ENCODE data around the gene WNT11. TPM values are rescaled to one million over a fixed set of nuclear protein-coding genes. Genes with fewer than 3 reads are reported as not detected.

Gene WNT11
- total RNA-seq, 2 experiments from 2014 or later = 1.4 to 2.1 TPM

DNA sequence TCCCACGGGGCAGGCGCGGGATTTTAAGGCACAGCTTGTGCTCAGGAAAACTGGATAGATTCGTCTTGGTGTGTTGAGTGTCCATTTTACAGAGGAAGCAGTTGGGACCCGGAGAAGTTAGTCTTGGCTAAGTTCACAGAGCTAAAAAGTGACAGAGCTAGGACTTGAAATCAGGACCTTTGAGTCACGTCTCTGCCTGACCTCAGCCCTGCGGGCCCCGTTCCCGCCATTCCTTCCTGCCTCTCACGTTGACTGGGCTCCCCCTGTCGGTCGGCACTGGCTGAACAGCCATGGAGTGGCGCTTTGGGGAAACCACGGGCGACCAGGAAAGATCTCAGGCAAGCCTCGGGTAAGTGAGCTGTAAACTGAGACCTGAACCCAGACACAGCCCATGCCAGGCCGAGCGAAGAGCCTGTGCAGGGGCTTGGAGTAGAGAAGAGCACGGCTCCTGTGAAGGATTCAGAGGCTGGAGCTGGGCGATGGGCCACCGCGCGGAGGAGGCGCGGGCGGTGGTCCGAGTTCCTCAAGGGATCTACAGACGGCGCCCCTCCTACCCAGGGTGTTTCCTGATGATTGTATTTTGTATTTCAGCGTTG, 54.1 kb downstream of the WNT11 start:
- ATAC-seq (ENCODE audit: low read depth) = peak; percentile 87
- H3K27ac Mint-ChIP-seq = peak overlapping the region; percentile 58
- H3K27me3 Mint-ChIP-seq = peaks cover 10% of the 10 kb centered on the region
- no peaks in the 10 kb centered on the region for H3K36me3 Mint-ChIP-seq
- peak overlapping the region; percentile 74 for H3K4me3 Mint-ChIP-seq
- H3K4me1 Mint-ChIP-seq = peaks cover 21% of the 10 kb centered on the region
- DNase-seq = peak; percentile 88
- H3K9me3 Mint-ChIP-seq = no peaks in the 10 kb centered on the region
- POLR2A ChIA-PET = interaction anchor here (0.9 to 1.2 kb wide), 2 partner anchors 83 to 256 kb away, joined by 3 read pairs; no protein-coding TSS in a partner anchor

DNA sequence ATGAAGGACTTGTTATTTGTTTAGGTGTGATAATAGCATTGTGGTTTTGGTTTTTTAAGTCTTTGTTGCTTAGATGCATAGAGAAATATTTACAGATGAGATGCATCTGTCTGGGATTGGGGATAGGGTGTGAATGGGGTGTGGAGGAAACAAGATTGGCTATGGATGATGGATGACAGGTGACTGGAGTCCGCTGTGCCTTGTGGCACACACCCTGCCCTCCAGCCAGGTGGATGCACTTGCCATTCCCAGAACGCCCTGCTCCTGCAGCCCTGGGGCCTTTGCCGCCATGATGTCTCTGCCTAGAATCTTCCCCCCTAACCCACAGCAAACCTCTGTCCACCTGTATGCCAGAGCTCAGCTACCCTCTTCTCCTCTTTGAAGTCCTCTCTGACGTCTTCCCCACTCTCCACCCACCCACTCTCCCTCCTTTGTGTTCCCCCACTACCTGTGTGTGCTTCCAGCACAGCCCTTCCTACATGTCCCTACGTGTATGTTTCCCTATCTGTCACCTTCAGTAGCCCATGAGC, 54.7 kb downstream of the WNT11 start:
- Mint-ChIP-seq H3K4me3 (peak overlapping the region; percentile 74), H3K4me1 (peaks cover 21% of the 10 kb centered on the region), H3K36me3 (no peaks in the 10 kb centered on the region), H3K27me3 (peaks cover 10% of the 10 kb centered on the region), H3K27ac (peak overlapping the region; percentile 58), H3K9me3 (no peaks in the 10 kb centered on the region)
- POLR2A ChIA-PET = interaction anchor here (0.9 to 1.2 kb wide), 2 partner anchors 83 to 255 kb away, joined by 3 read pairs; no protein-coding TSS in a partner anchor
- DNase-seq (peak; percentile 38), ATAC-seq (ENCODE audit: low read depth) (no peak)

DNA sequence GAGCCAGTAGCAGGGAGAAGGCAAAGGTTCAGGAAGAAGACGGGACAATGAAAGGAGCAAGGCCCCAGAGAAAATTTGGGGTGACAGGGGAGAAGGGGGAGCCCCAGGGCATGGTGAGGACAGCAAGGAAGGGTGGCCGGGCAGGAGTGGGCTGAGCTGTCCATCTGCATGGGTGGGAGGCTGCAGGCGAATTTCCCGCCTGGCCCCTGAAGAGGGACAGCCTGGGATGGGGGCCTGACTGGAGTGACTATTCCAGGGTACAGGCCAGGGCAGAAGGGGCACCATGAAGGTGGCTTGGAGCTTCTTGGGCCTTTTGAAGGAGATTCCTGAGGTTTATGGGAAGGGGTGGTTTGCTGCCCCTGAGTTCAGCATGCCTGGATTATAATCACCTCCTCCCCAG, 56.2 kb downstream of the WNT11 start:
- POLR2A ChIA-PET = no interaction called here
- Mint-ChIP-seq H3K27me3 (peaks cover 10% of the 10 kb centered on the region), H3K4me3 (no peak overlapping the region), H3K4me1 (peaks cover 21% of the 10 kb centered on the region), H3K9me3 (no peaks in the 10 kb centered on the region), H3K27ac (no peak overlapping the region), H3K36me3 (no peaks in the 10 kb centered on the region)
- ATAC-seq (ENCODE audit: low read depth) = no peak
- no peak for DNase-seq

DNA sequence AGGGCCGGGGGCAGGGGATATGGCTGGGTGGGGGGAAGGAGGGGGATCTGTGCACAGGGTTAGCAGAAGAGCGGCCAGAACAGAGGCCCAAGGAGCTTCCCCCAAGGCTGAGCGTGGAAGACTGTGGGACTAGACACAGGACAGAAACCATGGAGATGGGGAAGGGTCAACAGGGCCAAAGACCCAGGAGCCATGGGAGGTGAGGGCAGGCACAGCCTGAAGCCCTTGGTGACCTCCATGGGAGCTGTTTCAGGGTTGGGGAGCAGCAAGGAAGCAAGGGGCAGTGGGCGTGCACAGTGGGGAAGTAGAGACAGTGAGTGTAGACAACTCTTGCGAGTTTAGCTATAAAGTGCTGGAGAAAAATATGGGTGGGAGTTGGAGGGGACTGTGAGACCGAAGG, 56.6 kb downstream of the WNT11 start:
- Mint-ChIP-seq H3K4me1 (peaks cover 21% of the 10 kb centered on the region), H3K27me3 (peaks cover 10% of the 10 kb centered on the region), H3K4me3 (no peak overlapping the region), H3K36me3 (no peaks in the 10 kb centered on the region), H3K9me3 (no peaks in the 10 kb centered on the region), H3K27ac (no peak overlapping the region)
- POLR2A ChIA-PET = no interaction called here
- ATAC-seq (ENCODE audit: low read depth) (no peak), DNase-seq (no peak)

DNA sequence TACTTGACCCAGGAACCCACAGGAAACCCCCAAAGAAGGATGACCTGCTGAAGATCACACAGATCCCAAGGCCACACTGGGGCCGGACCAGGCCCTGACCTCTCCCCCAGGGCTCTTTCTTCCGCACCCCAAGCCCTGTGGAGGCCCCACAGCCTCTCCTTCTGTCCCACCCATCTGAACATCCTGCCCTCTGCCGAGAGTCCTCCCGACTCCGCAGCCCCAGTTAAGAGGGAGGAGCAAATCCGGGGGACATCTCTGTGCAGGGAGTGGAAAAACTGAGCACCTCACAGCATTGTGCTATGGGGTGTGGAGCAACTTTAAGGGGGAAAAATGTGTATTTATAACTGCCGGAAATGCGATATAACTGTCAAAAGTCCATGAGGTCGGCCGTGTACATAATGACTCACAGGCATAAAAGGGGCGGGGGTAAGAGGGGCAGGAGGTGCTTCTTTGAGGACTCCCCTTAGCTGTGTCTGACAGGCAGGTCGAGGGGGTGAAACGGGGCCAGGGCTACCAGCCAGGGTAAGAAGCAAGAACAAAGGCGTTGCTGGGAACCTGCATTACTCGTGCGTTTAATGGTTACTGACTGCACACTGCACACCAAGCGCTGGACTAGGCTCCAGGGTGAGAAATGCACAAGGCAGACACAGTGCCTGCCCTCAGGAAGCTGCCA, 57.2 kb downstream of the WNT11 start:
- Mint-ChIP-seq H3K27ac (no peak overlapping the region), H3K4me1 (peaks cover 21% of the 10 kb centered on the region), H3K4me3 (no peak overlapping the region), H3K36me3 (no peaks in the 10 kb centered on the region), H3K9me3 (no peaks in the 10 kb centered on the region), H3K27me3 (peaks cover 9% of the 10 kb centered on the region)
- POLR2A ChIA-PET = no interaction called here
- DNase-seq (no peak), ATAC-seq (ENCODE audit: low read depth) (no peak)

DNA sequence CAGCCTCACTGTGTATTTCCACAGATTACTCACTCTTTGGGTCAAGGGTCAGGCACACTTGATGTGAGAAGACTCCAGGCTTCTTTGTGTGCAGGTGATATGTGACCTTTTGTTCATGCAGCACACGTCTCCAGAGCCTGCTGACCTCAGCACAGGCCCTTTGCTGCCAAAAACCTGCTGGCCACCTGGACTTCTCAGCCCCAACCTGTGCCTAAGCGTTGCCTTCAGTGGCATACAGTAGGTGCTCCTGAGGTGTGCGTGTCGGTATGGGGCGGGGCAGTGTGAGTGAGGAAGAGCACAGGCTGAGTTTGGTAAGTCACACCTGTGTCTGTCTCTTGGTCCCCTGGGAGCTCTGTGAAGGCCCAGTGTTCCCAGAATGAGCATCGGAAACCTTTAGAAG, 58.1 kb downstream of the WNT11 start:
- POLR2A ChIA-PET = no interaction called here
- Mint-ChIP-seq H3K4me1 (peaks cover 16% of the 10 kb centered on the region), H3K36me3 (no peaks in the 10 kb centered on the region), H3K27ac (no peak overlapping the region), H3K4me3 (no peak overlapping the region), H3K27me3 (peaks cover 7% of the 10 kb centered on the region), H3K9me3 (no peaks in the 10 kb centered on the region)
- ATAC-seq (ENCODE audit: low read depth) = no peak
- no peak for DNase-seq

DNA sequence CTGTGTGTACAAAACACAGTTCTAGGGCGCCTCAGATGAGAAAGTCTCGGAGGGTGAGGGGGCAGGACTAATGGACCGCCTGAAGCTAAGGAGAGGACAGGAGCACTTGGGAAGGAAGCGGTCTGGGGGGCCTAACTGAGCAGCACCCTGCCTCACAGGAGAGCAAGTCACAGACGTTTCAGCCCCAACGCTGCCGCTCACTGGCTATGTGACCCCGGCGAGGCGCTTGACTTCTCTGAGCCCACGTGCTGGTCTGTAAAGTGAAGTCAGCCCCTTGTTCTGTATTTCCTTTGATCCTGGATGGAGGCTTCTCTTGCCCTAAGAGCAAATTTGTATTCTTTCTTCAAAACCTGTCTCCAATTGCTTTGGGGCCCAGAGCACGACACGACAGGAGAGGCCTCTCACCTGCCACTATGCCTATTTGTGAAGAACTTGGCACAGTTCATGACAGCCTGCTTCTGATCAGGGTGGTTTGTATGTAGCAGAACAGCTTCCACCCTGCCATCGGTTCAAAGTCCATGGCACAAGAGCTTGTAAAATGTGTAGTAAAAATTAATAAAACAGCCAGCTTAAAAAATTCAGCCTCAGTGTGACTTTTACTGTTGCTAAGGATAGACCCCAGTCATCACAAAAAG, 59.1 kb downstream of the WNT11 start:
- H3K27me3 Mint-ChIP-seq = peaks cover 5% of the 10 kb centered on the region
- peaks cover 7% of the 10 kb centered on the region for H3K4me1 Mint-ChIP-seq
- POLR2A ChIA-PET = no interaction called here
- no peaks in the 10 kb centered on the region for H3K9me3 Mint-ChIP-seq
- no peak for DNase-seq
- H3K27ac Mint-ChIP-seq = no peak overlapping the region
- H3K4me3 Mint-ChIP-seq = no peak overlapping the region
- no peaks in the 10 kb centered on the region for H3K36me3 Mint-ChIP-seq
- ATAC-seq (ENCODE audit: low read depth) = no peak

DNA sequence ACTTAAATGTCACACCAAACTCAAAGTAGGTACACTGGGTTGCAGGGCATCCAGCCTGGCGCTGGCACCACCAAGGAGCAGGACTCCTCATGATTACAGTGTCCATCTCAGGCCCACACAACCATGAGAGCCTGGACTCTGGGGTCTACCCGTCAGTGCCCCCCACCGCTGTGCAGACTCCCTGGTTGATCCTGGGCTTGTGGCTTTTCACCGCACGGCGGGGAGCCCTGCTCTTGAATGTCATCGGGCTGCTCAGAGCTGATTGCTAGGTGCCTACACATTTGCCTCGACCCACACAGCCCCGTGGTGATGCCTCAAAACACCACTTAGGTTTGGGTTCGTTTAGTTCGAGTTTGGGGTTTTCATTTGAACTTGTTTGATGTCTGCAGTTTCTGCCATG, 63.0 kb downstream of the WNT11 start:
- H3K27ac Mint-ChIP-seq = no peak overlapping the region
- ATAC-seq (ENCODE audit: low read depth) (no peak), DNase-seq (no peak)
- H3K4me3 Mint-ChIP-seq = no peak overlapping the region
- H3K9me3 Mint-ChIP-seq = no peaks in the 10 kb centered on the region
- peaks cover 2% of the 10 kb centered on the region for H3K36me3 Mint-ChIP-seq
- H3K4me1 Mint-ChIP-seq = no peaks in the 10 kb centered on the region
- H3K27me3 Mint-ChIP-seq = no peaks in the 10 kb centered on the region
- POLR2A ChIA-PET = no interaction called here

DNA sequence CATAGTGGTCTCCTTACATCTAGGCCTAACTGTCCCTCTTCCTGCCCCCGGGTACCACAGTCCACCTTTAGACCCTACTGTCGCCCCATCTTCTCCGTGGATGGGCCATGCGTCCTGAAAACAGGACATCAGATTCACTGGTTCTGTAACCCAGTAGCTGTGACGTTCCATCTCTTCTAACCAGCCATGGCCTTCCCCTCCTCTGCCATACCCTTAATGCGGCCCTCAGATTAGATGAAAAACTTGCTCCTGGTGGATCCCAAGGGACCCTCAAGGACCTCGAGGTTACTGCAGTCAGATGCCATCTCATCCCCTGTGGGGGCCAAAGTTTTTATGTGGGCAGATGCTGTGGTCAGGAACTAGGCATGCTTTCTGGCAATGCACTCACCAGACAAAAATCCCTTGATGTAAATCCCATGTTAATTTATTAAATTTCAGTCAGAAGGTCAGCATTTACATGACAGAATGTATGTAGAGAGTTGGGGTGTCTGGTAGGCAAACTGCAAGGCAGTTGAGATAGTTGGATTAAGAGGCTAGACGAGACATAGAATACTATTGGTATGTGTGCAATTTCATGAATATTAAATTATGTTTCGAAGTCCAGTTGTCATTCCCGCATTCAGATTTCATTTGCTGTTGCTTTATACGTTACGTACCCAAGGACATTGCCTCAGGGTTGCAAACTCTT, 64.3 kb downstream of the WNT11 start:
- Mint-ChIP-seq H3K27ac (no peak overlapping the region), H3K27me3 (no peaks in the 10 kb centered on the region), H3K4me1 (no peaks in the 10 kb centered on the region), H3K4me3 (no peak overlapping the region), H3K36me3 (peaks cover 2% of the 10 kb centered on the region), H3K9me3 (no peaks in the 10 kb centered on the region)
- DNase-seq (no peak), ATAC-seq (ENCODE audit: low read depth) (no peak)
- POLR2A ChIA-PET = no interaction called here

DNA sequence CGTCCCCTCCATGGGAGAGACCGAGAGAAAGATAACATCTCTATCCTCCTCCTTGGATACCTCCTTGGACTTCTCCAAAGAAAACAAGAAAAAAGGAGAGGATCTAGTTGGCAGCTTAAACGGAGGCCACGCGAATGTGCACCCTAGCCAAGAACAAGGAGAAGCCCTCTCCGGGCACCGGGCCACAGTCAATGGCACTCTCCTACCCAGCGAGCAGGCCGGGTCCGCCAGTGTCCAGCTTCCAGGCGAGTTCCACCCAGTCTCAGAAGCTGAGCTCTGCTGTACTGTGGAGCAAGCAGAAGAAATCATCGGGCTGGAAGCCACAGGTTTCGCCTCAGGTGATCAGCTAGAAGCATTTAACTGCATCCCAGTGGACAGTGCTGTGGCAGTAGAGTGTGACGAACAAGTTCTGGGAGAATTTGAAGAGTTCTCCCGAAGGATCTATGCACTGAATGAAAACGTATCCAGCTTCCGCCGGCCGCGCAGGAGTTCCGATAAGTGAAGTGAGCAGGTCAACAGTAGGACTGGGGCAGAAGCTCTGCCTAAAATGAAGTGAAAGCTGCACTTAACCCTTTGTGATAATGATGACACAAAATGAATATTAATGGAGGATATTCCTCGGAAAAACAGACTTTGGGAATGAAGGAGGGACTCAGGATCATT, 65.3 kb downstream of the WNT11 start:
- Mint-ChIP-seq H3K9me3 (no peaks in the 10 kb centered on the region), H3K4me3 (no peak overlapping the region), H3K27me3 (no peaks in the 10 kb centered on the region), H3K27ac (no peak overlapping the region), H3K4me1 (no peaks in the 10 kb centered on the region), H3K36me3 (peaks cover 2% of the 10 kb centered on the region)
- POLR2A ChIA-PET = no interaction called here
- ATAC-seq (ENCODE audit: low read depth) = no peak
- no peak for DNase-seq

DNA sequence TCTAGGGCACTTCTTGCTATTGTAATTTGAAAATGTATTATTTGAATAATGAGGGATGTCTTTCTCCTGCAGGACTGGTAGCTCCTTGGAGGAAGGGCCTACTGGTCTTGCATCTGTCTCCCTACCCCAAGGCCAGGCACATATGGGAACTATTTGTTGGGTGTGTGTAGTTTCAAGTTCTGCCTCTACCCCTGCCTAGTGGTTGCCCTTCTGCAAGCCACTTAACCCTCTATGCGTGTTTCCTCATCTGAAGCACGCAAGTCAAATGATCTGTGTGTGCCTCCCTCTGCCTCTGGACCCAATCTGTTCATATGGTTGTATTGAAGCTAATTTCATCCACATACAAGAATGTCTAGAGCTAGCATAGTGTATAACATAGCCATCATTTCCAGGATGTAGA, 67.0 kb downstream of the WNT11 start:
- H3K27me3 Mint-ChIP-seq = no peaks in the 10 kb centered on the region
- H3K27ac Mint-ChIP-seq = no peak overlapping the region
- DNase-seq (no peak), ATAC-seq (ENCODE audit: low read depth) (no peak)
- peaks cover 2% of the 10 kb centered on the region for H3K36me3 Mint-ChIP-seq
- H3K4me3 Mint-ChIP-seq = no peak overlapping the region
- no peaks in the 10 kb centered on the region for H3K4me1 Mint-ChIP-seq
- POLR2A ChIA-PET = no interaction called here
- H3K9me3 Mint-ChIP-seq = no peaks in the 10 kb centered on the region
